K562 (cell line): Measurements from ENCODE around the gene PLAAT3. TPM values are rescaled to one million over a fixed set of nuclear protein-coding genes. Genes with fewer than 3 reads are reported as not detected.
A peak's percentile ranks its signal among the peaks of the same experiment; 100 is the strongest.

Experiments
- ATF6 ChIP-seq: sonication (generic); formaldehyde crosslinking; IDR thresholded peaks from 2 replicates; pipeline ENCODE4 v1.4.0; 2020; ENCODE audit warnings: mild to moderate bottlenecking, missing genetic modification reagents
- BDP1 ChIP-seq: IDR thresholded peaks from 3 replicates; pipeline ENCODE4 v1.6.1; 2011; ENCODE audit not compliant: insufficient read length, insufficient read depth
- CEBPZ ChIP-seq: fragments of 150-350 bp; IDR thresholded peaks from 2 replicates; pipeline ENCODE4 v1.6.1; 2014; ENCODE audit warnings: low read depth, mild to moderate bottlenecking, low read length, borderline replicate concordance
- CREB5 ChIP-seq: fragments of 250-450 bp; sonication (Bioruptor Pico); IDR thresholded peaks from 2 replicates; pipeline ENCODE4 v1.5.0; 2020; ENCODE audit warnings: mild to moderate bottlenecking
- DDX20 ChIP-seq: fragments of 450-650 bp; IDR thresholded peaks from 2 replicates; pipeline ENCODE4 v1.6.1; 2016; ENCODE audit warnings: missing genetic modification characterization, low read depth, mild to moderate bottlenecking, missing compliant biosample characterization, moderate library complexity
- IRF9 ChIP-seq: fragments of 450-650 bp; IDR thresholded peaks from 2 replicates; pipeline ENCODE4 v1.6.1; 2016; ENCODE audit warnings: missing biosample characterization, missing genetic modification characterization
- L3MBTL2 ChIP-seq: fragments of 450-650 bp; IDR thresholded peaks from 2 replicates; pipeline ENCODE4 v1.6.1; 2016; ENCODE audit warnings: mild to moderate bottlenecking, moderate library complexity
- NBN ChIP-seq: fragments of 450-650 bp; IDR thresholded peaks from 2 replicates; pipeline ENCODE4 v1.6.1; 2016; ENCODE audit warnings: low read depth, mild to moderate bottlenecking
- NFRKB ChIP-seq: fragments of 450-650 bp; IDR thresholded peaks from 2 replicates; pipeline ENCODE4 v1.6.1; 2016; ENCODE audit warnings: low read depth
- NFYB ChIP-seq: IDR thresholded peaks from 2 replicates; pipeline ENCODE4 v1.6.1; 2011; ENCODE audit warnings: mild to moderate bottlenecking, moderate library complexity; ENCODE audit not compliant: insufficient read length; ENCODE audit errors: extremely low read depth
- NR3C1 ChIP-seq: sonication (generic); formaldehyde crosslinking; IDR thresholded peaks from 2 replicates; pipeline ENCODE4 v1.8.1; 2022; ENCODE audit warnings: missing genetic modification reagents
- PRPF4 ChIP-seq: fragments of 200-400 bp; formaldehyde crosslinking; IDR thresholded peaks from one replicate; pipeline ENCODE4 v1.6.1; 2017; ENCODE audit warnings: low read length, low read depth, mild to moderate bottlenecking; ENCODE audit not compliant: insufficient read depth, poor library complexity, severe bottlenecking
- SIN3B ChIP-seq: fragments of 450-650 bp; IDR thresholded peaks from 2 replicates; pipeline ENCODE4 v1.6.1; 2017; ENCODE audit warnings: low read depth, mild to moderate bottlenecking, moderate library complexity
- SMC3 ChIP-seq: conservative IDR thresholded peaks from 2 replicates; pipeline ENCODE4 v1.6.1; 2011; ENCODE audit warnings: low read depth, low read length, improper control_type of control experiment; ENCODE audit not compliant: insufficient read depth
- SREBF1 ChIP-seq: fragments of 150-350 bp; IDR thresholded peaks from 2 replicates; pipeline ENCODE4 v1.6.1; 2014; ENCODE audit warnings: antibody characterized with exemption, low read depth, low read length, borderline replicate concordance
- XRCC3 ChIP-seq: fragments of 450-650 bp; IDR thresholded peaks from 2 replicates; pipeline ENCODE4 v1.6.1; 2017; ENCODE audit warnings: mild to moderate bottlenecking, moderate library complexity
- ZFP36 ChIP-seq: fragments of 150-350 bp; IDR thresholded peaks from 2 replicates; pipeline ENCODE4 v1.6.1; 2018; ENCODE audit warnings: low read length, low read depth; ENCODE audit not compliant: partially characterized antibody
- ZNF232 ChIP-seq: sonication (generic); formaldehyde crosslinking; IDR thresholded peaks from 2 replicates; pipeline ENCODE4 v1.8.0; 2022; ENCODE audit warnings: mild to moderate bottlenecking, missing genetic modification reagents
- ZNF311 ChIP-seq: fragments of 250-450 bp; sonication (Bioruptor Pico); IDR thresholded peaks from 2 replicates; pipeline ENCODE4 v1.4.0; 2020; ENCODE audit warnings: mild to moderate bottlenecking, moderate library complexity
- ZNF431 ChIP-seq: sonication (generic); formaldehyde crosslinking; IDR thresholded peaks from 2 replicates; pipeline ENCODE4 v1.8.0; 2022; ENCODE audit warnings: mild to moderate bottlenecking, missing genetic modification reagents
- polyA plus RNA-seq, 8 experiments: library from polyadenylated mRNA; depleted of rRNA in 4 of 8; stranded (reverse) in 5 of 8; unstranded in 3 of 8; fragments of >200 nt; fragmentation: Nextera tagmentation in 2 of 8; fragmentation: Illumina TruSeq in 1 of 8; extraction: Ambion mirVana in 2 of 8; extraction: Trizol in 1 of 8; gene quantifications; 2 replicates each; pipeline versions ENCODE4 v1.2.1 to v1.2.3, GENCODE V29; 2011 to 2014; ENCODE audit warnings: inconsistent platforms in 1 of 8, missing spikeins in 1 of 8
- total RNA-seq, 7 experiments: library from RNA; depleted of rRNA in 6 of 7; stranded (reverse); fragments of >200 nt in 6 of 7; fragmentation: Illumina TruSeq in 2 of 7; extraction: Trizol in 2 of 7; gene quantifications; 2 replicates each; pipeline versions ENCODE4 v1.2.1 to v1.2.3, GENCODE V29; 2011 to 2021; ENCODE audit warnings: low replicate concordance in 1 of 7

The PLAAT3 gene
- total and polyA plus RNA-seq, 9 of the 15 experiments (the other 6 are each of a cell fraction or from before 2014, with no cell fraction given) = 0.80 to 2.7 (median 1.4) TPM

- peak; percentile 77; the same call in 1 of the 2 replicates for TF ChIP-seq NBN
- TF ChIP-seq SIN3B = no peak
- TF ChIP-seq NFRKB = 0 out of 2 replicates have a peak, but pooled peaks have one; percentile 27
- TF ChIP-seq DDX20 = peak; percentile 70; the same call in 1 of the 2 replicates
- no peak for TF ChIP-seq XRCC3
- TF ChIP-seq BDP1 = no peak
- TF ChIP-seq CREB5 (CRISPR knock-in tag) = no peak
- TF ChIP-seq ZFP36 = no peak
- no peak for TF ChIP-seq ATF6 (CRISPR knock-in tag)
- TF ChIP-seq NR3C1 = no peak
- no peak for TF ChIP-seq ZNF232 (CRISPR knock-in tag)
- TF ChIP-seq SMC3 = no peak
- TF ChIP-seq IRF9 = no peak; the same call in none of the 2 replicates
- TF ChIP-seq NFYB = peak; percentile 44
- no peak for TF ChIP-seq CEBPZ
- TF ChIP-seq L3MBTL2 = peak; percentile 60
- TF ChIP-seq PRPF4 = no peak
- peak; percentile 21; the same call in 1 of the 2 replicates for TF ChIP-seq ZNF311 (CRISPR knock-in tag)
- TF ChIP-seq ZNF431 = no peak
- TF ChIP-seq SREBF1 = no peak
Measured at GRCh38 chr11:63573881-63574855, 40.1 kb downstream of the PLAAT3 start (continued).
